Sciatic nerve (tissue), 2 donors: Measurements from ENCODE around the gene LEMD2. TPM values are rescaled to one million over a fixed set of nuclear protein-coding genes. Genes with fewer than 3 reads are reported as not detected.
A peak's percentile ranks its signal among the peaks of the same experiment; 100 is the strongest.

Experiments used
- ATAC-seq: fragments of 200-7000 bp; cut with Tn5 transposase; one replicate; pipeline ENCODE4 v1.9.1; 2020; ENCODE audit warnings: mild to moderate bottlenecking, moderate library complexity
- DNase-seq: peaks from one replicate; pipeline ENCODE4 v3.0.0-alpha.2; 2020; ENCODE audit warnings: low spot score
- intact Hi-C: fragments of 100-400 bp; cut with DNase I; formaldehyde crosslinking; loops from one replicate; pipeline ENCODE4 v1.14.2; 2022
- total RNA-seq: library from RNA; stranded (reverse); fragmentation: NEBNext Ultra II Directional; extraction: Animal tissue kit (Norgen Biotek cat#: 25700); gene quantifications from one replicate; pipeline ENCODE4 v1.2.1, GENCODE V29; 2021
- donor health status: DM: no; HTN: no; CAD: no.
- donor health status: DM: no; HTN: no; CAD: no.

Gene LEMD2
- total RNA-seq, 1 donor from 2014 or later = 55.2 TPM

DNA sequence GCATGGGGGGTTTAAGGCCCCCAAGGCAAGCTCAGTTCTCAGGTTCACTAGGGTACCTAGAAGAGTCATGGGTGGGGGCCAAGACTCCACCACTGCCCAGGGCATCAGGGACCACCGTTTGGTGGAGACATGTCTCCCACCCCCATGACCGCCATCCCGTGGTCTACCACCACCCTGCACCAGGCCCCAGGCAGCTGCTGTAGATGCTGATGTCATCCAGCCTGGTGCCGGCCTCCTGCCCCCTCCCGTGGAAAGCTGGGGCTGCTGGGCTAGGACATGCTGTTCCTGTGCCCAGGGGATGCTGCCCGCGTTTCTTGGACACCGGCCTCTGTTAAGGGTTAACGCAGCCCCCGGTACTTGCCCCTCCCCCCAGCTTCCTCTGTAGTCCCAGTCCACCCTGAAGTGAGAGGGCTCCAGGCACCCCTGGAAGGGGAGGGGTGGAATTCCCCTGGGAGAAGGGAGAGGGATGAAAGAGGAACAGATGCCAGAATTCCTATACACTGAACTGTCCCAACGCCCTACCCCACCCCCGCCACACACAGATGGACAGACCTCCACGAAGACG is 42.8 kb downstream of the LEMD2 start:
- DNase-seq = no peak
- peak; percentile 47 for ATAC-seq
- intact Hi-C loops = no loop called here

DNA sequence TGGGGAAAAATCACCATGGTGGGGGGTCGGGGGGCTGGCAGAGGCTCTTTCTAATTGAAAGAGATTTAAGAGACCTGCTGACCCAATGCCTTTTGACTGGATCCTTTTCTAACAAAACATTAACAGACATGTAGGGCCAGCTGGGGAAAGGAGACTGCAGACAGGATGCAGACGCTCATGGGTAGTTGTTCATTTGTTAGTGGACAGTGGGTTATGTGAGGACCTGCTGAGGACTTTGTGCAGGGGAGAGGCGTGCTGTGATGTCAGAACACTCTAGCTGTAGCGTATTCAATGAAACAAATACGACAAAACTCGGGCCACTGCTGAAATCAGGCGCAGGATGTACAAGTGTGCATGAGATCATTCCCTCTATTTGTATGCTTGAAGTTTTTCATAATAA is 43.4 kb downstream of the LEMD2 start:
- no peak for ATAC-seq
- DNase-seq = no peak
- intact Hi-C loops = no loop called here

DNA sequence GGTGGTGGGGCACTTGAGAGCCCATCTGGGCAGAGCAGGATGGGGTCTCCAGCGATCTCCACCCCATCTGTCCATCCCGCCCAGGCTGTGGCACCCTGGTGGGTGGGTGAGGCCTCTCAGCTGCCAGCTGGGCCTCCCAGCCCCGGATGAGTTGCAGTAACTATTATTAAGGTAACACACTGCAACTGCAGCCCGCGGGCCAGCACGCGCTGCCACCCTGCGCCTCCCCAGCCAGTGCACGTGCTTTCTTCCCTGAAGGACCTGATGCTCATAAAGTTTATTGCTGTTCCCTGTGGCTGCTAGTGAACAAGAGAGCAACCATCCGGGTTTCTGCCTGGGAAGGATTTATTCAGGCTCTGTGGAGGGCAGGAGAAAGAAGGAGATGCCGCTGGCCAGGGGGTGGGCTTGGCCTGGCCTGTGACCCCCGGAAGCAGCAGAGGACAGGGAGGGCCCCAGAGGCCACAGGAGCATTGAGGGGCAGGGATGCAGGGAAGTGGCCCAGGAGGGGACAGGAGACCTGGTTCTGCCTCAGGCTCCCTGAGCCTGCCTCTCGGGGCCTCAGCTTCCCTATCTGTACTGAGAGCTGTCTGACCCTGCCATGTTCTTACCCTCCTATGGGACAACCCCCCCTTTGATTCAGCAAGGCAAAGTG is 43.9 kb downstream of the LEMD2 start:
- ATAC-seq (no peak), DNase-seq (no peak)
- intact Hi-C loops = no loop called here

DNA sequence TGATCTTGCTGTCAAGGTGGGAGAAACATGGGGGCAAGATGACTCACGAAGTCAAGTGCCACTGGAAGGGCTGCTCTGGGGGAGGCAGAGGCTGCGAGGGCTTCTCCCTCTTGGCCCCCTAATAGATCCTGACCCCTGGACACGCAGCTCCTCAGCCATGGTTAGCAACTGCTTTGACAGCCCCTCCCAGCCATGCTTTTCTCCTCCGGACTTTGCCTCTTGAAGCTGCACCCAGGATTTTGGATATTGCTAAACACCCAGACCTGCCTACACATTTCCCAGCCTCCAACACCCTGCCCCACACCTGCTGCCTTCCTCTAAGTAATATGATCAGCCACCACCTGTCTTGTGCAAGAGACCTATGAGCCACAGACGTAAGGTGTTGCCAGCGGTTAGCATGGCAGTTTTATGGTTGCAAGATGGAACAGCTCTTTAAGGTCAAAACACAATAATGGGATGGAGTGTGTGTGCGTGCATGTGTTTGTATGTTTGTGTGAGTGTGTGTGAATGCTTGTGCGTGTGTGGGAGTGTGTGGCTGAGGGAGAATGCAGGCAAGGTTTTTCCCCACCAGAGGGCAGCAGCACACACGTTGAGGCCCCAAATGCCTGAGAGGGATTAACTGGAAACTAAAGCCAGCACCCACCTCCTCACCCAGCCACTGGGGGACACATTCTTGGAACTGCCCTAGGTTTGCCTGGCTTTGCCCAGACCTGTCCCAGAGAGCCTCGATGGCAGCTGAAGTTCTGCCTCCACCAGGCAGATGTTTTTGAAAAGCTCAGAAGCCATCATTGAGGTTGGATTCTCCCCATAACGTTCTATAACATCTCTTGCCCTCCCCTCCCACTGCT is 44.7 kb downstream of the LEMD2 start:
- DNase-seq (peak; percentile 80), ATAC-seq (peak; percentile 81)
- intact Hi-C loops = no loop called here

DNA sequence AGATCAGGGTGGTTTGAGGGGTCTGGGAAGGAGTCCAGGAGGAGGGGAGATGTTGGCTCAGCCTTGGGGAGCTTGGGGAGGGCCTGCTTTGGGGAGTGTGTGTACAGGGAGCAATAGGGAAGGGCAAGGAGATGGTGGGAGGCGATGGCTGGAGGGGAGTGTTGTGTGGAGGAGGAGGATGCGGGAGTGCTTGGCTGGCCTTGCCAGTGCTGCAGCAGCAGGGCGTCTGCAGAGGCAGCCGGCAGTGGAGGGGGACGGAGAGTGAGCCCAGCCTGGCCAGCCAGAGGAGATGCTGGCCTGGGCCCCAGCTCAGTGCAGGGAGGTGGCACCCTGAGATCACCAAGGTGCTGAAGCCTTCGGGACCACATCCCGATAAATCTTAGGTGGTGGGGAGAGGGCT is 46.1 kb downstream of the LEMD2 start:
- ATAC-seq = no peak
- no peak for DNase-seq
- intact Hi-C loops = no loop called here

DNA sequence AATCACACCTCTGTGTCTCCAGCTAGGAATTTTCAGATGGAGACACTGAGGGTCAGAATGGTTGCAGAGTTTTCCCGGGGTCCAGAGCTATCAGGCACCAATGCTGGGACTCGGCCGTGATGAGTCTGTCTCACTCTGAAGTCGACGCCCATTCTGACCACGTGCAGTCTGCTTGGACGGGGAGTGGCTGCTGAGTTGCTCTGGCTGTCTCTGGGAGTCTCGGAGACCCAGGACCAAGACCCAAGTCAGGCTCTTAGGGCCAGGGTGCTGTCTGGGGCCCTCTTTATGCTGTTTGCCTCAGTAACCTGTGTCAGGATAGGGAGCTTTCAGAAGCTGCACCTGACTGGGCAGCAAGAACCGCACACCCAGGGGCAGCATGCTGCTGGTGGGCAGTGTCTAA is 46.8 kb downstream of the LEMD2 start:
- intact Hi-C loops = no loop called here
- DNase-seq (no peak), ATAC-seq (no peak)

DNA sequence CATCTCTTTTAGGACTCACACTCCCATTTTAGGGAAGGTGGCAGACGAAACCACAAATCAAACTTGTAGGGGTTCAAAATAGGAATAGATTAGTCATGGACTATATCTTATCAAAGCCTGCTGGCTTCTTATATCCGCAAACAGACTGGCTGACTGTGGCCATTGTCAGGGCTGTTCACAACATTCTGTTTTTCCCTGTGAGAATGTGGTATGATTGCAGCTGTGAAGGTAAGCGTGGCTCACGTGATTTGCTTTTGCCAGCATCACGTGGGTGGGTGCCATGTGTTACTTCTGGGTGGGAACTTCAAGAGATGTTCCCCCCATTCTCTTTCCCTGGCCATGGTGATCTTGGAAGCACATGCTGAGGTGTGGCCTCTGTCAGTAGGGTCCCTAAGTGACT is 48.1 kb downstream of the LEMD2 start:
- DNase-seq (no peak), ATAC-seq (no peak)
- intact Hi-C loops = no loop called here

DNA sequence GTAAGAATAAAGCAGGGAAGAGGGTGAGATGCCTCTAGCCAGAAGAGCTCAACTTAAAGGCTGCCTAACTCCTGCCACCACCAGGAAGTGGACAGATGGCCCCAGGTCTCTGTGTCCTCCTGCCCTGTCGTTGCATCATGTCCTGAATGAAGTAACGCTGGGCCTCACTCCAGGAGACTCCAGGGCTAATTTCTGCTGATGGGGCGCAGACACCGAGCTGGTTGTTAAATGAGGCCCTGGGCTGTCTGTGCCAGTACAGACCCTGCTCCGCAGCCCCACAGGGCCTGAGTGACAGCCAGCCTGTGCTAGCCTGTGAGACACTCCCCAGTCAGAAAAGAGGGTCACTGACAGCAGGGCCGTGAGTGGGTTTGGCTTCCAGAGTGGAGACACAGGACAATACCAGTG is 48.7 kb downstream of the LEMD2 start:
- no peak for DNase-seq
- ATAC-seq = no peak
- intact Hi-C loops = no loop called here

DNA sequence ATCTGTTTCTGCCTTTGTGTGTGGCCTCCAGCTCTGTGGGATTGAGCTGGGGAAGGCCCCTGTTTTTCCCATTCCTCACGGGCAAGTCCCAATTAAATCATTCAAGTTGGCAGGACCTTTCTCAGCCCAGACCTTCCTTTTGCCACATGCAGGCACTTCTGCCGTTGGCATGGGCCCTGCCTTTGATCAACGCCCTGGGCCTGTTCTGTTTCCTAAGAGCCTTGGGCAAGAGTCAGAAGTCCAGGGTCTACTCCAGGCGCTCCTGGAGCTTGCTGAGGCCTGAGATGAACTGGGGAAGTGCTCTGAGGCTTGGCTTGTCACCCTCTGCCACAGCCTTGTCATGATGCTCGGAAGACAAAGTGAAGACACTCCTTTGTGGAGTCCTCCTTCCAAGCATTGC is 49.4 kb downstream of the LEMD2 start:
- intact Hi-C loops = no loop called here
- no peak for DNase-seq
- ATAC-seq = no peak

DNA sequence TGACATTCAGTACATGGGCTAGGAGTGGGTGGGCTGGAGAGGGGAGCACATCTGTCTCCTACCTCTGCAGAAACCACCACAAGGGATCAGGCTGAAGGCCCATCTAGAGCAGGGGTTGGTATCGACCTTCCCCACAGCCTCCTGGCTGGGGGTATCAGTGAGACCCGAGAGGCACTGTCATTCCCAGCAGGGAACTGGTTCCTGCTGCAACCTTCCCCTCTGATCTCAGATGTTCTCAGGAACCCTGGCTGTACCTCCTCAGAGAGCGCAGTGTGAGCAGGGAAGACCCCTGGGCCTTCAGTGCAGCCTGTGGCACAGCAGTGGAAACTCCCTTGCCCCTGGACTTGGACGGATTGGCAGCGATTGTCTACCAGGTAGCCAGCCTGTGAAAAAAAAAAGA is 50.1 kb downstream of the LEMD2 start:
- ATAC-seq (no peak), DNase-seq (no peak)
- intact Hi-C loops = no loop called here

DNA sequence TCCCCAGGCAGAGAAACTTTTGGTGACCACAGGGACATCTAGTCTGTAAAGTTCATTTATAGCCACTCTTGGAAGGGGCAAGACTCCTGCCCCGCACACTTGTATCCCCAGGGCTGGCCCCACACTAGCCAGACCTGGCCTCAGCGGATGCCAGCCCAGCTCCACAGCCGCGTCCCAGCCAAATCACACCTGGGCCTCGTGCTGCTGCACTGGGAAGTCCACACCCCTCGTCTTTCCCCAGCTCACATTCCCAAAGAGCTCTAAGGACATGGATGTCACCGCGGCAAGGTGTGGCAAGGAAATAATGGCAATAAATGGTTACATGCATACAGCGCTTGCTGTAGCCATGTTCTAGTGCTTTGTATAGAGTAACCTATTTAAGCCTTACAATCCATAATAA is 50.8 kb downstream of the LEMD2 start:
- intact Hi-C loops = no loop called here
- no peak for ATAC-seq

DNA sequence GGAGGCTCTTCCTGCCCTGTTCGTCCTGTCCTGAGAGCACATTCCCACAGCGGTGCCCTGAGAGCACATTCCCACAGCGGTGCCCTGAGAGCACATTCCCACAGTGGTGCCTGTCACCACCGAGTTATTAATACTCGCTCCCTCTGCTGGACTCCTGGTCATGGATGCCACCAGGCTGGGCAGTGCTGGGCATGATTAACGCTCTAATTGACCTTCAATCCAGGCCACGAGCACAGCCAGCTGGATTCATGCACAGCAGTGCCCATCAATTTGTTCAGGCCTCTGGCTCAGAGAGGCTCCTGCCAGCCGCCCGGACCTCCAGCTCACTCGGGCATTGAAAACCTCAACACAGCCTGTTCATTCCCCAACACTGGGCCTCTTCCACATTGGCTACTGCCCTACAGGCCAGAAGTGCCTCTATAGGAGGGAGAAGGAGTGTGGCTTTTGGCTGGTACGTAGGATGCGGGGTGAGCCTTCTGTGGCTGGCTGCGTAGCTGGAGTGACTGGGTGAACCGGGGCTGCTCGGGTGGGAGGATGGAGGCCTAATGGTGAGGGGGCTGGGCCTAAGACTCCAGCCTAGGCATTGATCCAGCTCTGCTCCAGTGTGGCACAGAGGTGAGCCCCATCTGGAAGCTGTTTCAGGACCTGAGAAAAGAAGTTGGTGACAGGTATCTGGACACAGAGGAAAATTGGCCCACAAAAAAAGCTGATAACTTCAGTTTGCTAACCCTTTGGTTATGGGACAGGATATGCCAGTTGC is 51.5 kb downstream of the LEMD2 start:
- intact Hi-C loops = no loop called here
- DNase-seq (no peak), ATAC-seq (no peak)

More for the DNA sequence above, 50.8 kb downstream of the LEMD2 start:
- no peak for DNase-seq

DNA sequence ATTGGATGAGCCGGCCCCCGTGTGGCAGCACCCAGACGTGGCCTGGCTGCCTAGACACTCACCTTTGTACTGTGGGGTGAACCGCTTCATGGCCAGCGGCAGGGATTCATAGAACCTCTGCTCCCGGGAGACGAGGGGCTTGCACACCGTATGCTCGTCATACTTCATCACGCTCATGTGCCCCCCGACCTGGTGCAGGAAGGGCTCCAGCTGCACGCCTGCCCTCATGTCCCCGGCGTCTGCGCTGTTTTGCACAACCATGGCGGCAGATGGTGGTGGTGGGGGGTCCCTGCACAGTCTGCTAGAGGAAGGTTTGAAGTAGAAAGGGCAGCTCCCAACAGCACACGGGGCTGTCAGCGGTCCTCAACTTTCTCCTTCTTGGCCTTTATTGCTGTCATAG is 53.7 kb downstream of the LEMD2 start:
- intact Hi-C loops = no loop called here
- ATAC-seq (no peak), DNase-seq (no peak)

DNA sequence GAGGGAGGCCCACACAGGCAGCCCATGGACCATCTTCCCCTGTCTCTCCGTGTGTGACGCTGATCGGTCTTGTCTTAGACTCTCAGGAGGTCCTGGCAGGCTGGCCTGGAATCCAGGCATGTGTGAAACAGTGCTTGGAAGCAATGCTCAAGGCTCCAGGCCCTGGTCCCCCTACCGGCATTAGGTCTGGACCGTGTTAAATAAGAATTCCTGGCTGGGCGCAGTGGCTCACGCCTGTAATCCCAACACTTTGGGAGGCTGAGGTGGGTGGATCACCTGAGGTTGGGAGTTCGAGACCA is 55.3 kb downstream of the LEMD2 start:
- DNase-seq (no peak), ATAC-seq (no peak)
- intact Hi-C loops = no loop called here

DNA sequence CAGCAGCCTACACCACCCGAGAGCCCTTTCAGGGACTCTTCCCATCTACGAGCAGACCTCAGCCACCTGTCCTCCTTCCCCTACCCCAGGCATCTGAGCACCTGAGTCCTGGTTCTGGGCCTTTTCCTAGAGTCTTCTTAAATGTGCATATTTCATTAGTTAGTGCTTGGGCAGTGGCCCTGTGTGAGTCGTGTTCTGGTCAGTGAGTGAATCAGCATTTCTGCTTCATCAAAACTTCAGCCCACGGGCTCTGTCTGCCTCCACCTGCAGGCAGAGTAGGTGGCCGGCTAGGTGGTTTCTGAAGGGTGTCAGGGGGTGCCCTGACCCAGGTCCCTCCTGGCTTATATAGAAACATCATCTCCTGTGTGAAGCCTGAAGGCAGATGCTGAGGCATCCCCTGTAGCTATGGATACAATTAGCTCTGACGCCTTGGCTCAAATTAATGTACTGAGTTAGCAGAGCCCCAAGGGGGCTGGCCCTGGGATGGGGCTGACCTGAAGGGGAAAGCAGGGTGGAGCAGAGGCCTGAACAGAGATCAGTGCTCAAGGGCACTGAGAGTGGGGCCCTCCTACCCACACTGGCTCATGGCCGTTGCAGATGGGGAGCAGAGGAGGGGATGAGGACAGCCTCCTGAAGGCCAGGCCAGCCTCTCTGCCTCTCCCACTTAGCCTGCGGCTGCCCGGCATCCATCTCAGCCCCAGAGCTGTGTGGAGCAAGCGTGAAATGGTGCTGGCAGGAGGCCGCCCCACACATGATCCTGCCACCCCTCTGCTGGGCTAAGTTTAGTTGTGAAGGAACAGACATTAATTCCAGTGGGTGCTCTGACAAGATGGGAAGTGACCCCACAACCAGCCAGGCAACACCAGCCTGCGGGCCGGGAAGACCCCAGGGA is 55.9 kb downstream of the LEMD2 start:
- no peak for ATAC-seq
- DNase-seq = no peak
- intact Hi-C loops = no loop called here

DNA sequence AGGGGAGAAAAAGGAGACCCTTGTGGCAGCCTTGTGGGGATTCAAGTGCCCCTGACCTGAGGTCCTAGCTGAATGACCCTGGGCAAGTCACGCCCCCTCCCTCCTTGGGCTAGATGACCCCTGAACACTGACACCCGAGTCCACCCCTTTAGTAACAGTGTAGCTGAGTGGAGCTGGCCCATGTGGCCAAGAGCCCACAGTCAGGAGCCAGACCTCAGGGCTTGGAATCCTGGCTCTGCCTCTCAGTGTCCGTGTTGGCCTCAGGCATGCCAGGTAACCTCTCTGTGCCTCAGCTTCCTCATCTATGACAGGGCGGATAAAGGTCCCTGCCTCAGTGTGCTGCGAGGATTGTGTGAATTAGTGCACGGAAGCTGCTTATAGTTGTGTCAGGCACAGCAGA is 56.5 kb downstream of the LEMD2 start:
- intact Hi-C loops = no loop called here
- DNase-seq (no peak), ATAC-seq (no peak)

DNA sequence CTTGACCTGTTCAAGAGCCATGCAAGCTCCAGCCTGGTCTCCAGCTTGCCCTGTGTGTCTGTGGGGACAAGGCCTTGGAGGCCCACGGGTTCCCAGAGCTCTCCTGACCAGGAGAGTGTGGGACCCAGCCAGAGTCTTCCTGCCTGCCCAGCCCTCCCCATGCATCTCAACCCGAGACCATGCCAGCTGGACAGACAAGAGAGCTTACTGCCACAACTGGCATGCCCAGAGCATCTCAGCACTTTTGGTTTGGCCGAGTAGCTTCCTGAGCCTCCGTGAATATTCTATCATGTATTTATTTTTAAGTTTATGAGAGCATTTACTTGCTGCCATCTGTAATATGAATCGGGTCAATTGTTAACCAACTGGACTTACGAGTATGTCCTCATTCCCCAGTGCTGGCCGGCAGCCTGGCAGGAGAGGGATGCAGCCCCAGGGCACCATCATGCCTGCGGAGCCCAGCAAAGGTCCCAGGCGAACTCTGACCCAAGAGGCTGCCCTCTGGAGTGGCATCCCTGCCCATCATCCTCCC is 57.1 kb downstream of the LEMD2 start:
- DNase-seq (no peak), ATAC-seq (no peak)
- intact Hi-C loops = no loop called here

DNA sequence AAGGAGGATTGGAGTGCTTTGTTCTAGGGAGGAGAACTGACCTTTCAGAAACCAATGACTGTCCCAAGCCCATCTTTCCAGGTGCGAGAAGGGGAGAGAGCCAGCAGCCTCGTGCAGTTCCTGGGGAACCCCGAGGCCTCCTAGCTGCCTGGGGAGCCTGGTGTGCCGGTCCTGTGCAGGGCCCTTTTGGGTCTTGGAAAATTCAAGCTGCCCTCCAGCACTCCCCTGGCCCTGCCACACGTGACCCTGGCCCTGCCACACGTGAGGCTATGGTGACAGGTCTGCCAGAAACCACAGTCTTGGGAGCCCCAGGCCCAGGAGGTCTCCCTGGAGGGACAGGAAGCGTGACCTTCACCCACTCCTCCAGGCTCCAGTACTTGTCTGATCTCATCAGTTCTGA is 57.9 kb downstream of the LEMD2 start:
- ATAC-seq = peak; percentile 18
- intact Hi-C loops = no loop called here
- DNase-seq = no peak

DNA sequence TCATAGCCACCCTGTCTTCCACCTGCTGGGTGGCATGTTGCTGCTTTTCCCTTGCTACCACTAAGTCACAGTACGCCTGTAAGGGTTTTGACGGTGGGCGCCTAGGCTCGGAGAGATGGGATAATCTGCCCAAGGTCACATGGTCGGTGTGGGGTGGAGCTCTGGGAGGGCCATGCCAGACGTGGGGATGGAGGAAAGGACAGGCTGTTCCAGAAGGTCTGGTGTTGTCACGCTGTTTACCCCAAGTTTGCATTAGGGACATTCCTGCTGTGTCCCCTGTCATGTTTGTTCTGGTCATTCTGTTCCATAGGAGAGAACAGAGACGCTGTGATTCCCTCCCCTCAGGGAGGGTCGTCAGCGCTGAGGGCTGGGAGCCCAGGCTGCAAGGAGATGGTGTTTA is 58.3 kb downstream of the LEMD2 start:
- DNase-seq (no peak), ATAC-seq (peak; percentile 32)
- intact Hi-C loops = no loop called here
